HFF-Myc (cell line): ENCODE data around the gene EIF3K.
"Not testable (repeated sequence)": the region's sequence is repeated elsewhere in the genome, so short reads cannot be mapped to it uniquely, and the experiment has no call there.

Experiments
- DNase-seq: peaks from one replicate; pipeline ENCODE4 v3.0.0-alpha.2; 2011; ENCODE audit warnings: low read depth; ENCODE audit errors: extremely low read depth
- H3K4me3 ChIP-seq: replicated peaks from 2 replicates; pipeline ENCODE4 v1.5.1; 2011; ENCODE audit warnings: low read depth, mild to moderate bottlenecking, control low read depth, low read length
- TF ChIP-seq, protein P1 (sequence below): IDR thresholded peaks from 2 replicates; pipeline ENCODE4 v1.5.1; 2012; ENCODE audit warnings: mild to moderate bottlenecking, low read depth, low read length, control low read depth; ENCODE audit errors: missing control alignments

The EIF3K gene, protein sequence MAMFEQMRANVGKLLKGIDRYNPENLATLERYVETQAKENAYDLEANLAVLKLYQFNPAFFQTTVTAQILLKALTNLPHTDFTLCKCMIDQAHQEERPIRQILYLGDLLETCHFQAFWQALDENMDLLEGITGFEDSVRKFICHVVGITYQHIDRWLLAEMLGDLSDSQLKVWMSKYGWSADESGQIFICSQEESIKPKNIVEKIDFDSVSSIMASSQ

DNA sequence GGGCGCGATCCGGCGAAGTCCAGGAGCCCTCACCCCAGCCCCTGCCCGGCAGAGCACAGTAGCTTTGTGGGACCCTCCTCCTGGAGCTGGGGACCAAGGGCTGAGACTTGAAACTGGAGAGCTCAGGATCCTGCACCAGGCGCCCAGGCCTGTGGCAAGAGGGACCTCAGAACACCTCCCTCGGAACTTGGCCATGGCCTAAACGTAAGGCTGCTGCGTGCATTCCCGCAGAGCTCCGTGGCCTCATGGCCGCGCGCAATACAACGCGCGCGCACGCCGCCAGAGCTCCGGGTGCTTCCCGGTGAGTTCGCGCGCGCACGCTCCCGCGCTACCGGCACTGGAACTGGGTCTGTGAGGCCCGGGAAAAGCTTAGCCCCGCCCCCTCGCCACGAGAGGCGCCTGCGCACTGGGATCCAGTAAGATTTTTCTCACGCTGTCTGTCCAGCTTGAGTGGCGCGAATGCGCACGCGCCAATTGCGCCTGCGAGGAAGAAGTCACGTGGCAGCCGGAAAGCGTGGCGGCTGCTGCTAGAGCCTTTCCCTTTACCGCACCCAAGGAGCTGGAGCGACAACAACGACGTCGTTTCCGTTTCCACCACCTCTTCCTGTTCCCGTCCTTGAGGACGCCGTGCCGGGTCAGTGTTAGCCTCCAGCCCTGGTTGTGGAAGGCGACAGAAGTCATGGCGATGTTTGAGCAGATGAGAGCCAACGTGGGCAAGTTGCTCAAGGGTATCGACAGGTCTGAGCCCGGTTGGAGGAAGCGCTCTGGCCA, at the start of gene EIF3K:
TSS of gene EIF3K (plus strand) at position 599 of the 771 bp plus-strand sequence. CDS start at position 680, 81 bp downstream.
- peak; percentile 94 for DNase-seq
- TF ChIP-seq, protein P1, sequence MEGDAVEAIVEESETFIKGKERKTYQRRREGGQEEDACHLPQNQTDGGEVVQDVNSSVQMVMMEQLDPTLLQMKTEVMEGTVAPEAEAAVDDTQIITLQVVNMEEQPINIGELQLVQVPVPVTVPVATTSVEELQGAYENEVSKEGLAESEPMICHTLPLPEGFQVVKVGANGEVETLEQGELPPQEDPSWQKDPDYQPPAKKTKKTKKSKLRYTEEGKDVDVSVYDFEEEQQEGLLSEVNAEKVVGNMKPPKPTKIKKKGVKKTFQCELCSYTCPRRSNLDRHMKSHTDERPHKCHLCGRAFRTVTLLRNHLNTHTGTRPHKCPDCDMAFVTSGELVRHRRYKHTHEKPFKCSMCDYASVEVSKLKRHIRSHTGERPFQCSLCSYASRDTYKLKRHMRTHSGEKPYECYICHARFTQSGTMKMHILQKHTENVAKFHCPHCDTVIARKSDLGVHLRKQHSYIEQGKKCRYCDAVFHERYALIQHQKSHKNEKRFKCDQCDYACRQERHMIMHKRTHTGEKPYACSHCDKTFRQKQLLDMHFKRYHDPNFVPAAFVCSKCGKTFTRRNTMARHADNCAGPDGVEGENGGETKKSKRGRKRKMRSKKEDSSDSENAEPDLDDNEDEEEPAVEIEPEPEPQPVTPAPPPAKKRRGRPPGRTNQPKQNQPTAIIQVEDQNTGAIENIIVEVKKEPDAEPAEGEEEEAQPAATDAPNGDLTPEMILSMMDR = no peak
- peak within 1 kb of the TSS; percentile 86 for H3K4me3 ChIP-seq

DNA sequence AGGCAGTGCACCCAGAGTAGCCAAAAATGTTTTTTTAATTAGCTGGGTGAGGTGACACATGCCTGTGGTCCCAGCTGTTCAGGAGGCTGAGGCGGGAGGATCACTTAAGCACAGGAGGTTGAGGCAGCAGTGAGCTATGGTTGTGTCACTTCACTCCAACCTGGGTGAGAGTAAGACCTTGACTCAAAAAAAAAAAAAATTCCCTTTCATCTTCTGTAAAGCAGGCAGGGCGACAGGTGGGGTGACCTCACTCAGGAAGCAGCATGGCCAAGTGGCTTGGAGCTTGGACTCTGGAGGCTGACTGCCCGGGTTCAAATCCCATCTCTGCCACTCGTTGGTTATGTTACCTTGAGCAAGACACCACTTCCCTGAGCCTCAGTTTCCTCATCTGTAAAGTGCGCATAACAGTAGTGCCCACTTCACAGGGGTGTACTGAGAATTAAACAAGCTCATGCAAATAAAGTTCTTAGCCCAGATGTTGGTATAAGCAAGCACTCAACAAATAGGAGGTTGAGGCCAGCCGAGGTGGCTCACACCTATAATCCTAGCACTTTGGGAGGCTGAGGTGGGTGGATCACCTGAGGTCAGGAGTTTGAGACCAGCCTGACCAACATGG, 49.5 kb upstream of the EIF3K start:
- DNase-seq = no peak
- TF ChIP-seq, protein P1 = no peak
- H3K4me3 ChIP-seq = no peak overlapping the region

DNA sequence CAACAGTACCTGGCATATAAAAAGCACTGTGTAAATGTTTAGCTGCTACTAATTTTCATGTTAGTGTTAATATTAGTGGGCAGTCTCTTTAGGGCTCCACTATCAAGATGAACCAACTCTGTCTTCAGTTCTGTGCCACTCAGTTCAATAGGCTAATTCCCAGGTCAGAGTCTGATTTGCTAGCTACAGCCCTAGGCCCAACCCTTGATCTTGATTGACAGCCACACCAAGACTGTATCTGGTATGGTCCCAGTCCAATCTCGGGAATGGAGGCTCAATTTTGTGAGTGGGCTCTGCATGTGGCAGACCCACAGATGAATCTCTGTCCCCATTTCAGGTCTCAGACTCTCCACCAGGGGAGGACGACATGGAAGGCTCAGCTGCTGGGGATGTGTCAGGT, 47.3 kb upstream of the EIF3K start:
- TF ChIP-seq, protein P1 = no peak
- no peak overlapping the region for H3K4me3 ChIP-seq
- no peak for DNase-seq

DNA sequence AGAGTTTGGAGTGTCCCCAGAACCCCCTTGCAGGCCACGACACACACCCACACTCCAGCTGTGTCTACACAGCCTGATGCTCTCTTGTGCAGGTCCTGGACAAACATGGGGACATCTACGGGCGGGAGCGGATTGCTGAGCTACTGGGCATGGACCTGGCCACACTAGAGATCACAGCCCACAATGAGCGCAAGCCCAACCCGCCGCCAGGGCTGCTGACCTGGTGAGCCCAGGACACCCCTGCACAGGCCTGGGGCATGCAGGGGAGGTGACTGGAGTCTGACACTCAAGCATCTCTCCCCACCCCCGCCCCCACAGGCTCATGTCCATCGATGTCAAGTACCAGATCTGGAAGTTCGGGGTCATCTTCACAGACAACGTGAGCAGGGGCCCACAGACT, 41.2 kb upstream of the EIF3K start:
- no peak for DNase-seq
- no peak overlapping the region for H3K4me3 ChIP-seq
- TF ChIP-seq, protein P1 = no peak

DNA sequence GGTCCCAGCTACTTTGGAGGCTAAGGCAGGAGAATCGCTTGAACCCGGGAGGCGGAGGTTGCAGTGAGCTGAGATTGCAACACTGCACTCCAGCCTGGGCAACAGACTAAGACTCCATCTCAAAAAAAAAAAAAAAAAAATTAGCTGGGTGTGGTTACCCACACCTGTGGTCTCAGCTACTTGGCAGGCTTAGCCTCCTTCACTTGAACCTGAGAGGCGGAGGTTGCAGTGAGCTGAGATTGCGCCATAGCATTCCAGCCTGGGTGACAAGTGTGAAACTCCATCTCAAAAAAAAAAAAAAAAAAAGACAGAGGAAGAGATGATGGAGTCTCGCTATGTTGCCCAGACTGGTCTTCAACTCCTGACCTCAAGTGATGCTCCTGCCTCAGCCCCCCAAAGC, 39.7 kb upstream of the EIF3K start:
- not testable (repeated sequence) for H3K4me3 ChIP-seq, DNase-seq

DNA sequence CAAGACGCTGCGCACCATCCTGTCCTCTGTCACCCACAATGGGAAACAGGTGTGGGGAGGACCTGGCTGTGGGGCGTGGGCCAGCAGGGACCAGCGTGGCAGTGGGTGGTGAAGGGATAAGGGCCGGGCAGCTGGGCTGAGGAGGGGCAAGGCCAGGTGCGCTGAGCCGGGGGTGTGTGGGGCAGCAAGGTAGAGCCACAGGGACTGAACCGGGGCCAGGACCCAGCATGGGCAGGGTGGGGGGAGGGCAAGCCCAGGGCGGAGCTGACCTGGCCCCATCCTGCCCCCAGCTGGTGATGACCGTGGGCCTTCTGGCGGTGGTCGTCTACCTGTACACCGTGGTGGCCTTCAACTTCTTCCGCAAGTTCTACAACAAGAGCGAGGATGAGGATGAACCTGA, 38.9 kb upstream of the EIF3K start:
- H3K4me3 ChIP-seq = no peak overlapping the region
- TF ChIP-seq, protein P1 = no peak

More for the DNA sequence above, 38.9 kb upstream of the EIF3K start:
- no peak for DNase-seq
